H9 (cell line): ENCODE data around the gene CORO7. TPM values are rescaled to one million over a fixed set of nuclear protein-coding genes. Genes with fewer than 3 reads are reported as not detected.

ENCODE experiments used
- DNase-seq: peaks from one replicate; pipeline ENCODE4 v3.0.0-alpha.2; 2017
- H2AFZ ChIP-seq: one replicate; pipeline ENCODE4 v1.6.1; 2013; ENCODE audit warnings: mild to moderate bottlenecking, low read length, control low read depth, moderate library complexity
- H2AK5ac ChIP-seq: 2 replicates; pipeline ENCODE4 v1.6.1; 2013; ENCODE audit warnings: low read length, control low read depth, mixed read lengths; ENCODE audit not compliant: insufficient read length
- H2BK120ac ChIP-seq: one replicate; pipeline ENCODE4 v1.6.1; 2013; ENCODE audit warnings: low read depth, mild to moderate bottlenecking, low read length, control low read depth, inconsistent platforms; ENCODE audit not compliant: poor library complexity, severe bottlenecking
- H2BK12ac ChIP-seq: 2 replicates; pipeline ENCODE4 v1.6.1; 2013; ENCODE audit warnings: low read length, control low read depth, mixed read lengths, low read depth; ENCODE audit not compliant: insufficient read length
- H2BK15ac ChIP-seq: 2 replicates; pipeline ENCODE4 v1.6.1; 2013; ENCODE audit warnings: low read depth, low read length, control low read depth
- H2BK20ac ChIP-seq: one replicate; pipeline ENCODE4 v1.6.1; 2013; ENCODE audit warnings: low read depth, mild to moderate bottlenecking, low read length, control low read depth, inconsistent platforms; ENCODE audit not compliant: poor library complexity, severe bottlenecking
- H2BK5ac ChIP-seq: 2 replicates; pipeline ENCODE4 v1.6.1; 2013; ENCODE audit warnings: low read length, control low read depth, mixed read lengths; ENCODE audit not compliant: insufficient read length
- H3K14ac ChIP-seq: 2 replicates; pipeline ENCODE4 v1.6.1; 2013; ENCODE audit warnings: low read length, control low read depth; ENCODE audit not compliant: insufficient read depth
- H3K18ac ChIP-seq: 2 replicates; pipeline ENCODE4 v1.6.1; 2013; ENCODE audit warnings: low read depth, mild to moderate bottlenecking, mixed read lengths, low read length, control low read depth; ENCODE audit not compliant: insufficient read length
- H3K23ac ChIP-seq: 2 replicates; pipeline ENCODE4 v1.6.1; 2013; ENCODE audit warnings: low read length, control low read depth, mixed read lengths, low read depth; ENCODE audit not compliant: insufficient read length
- H3K23me2 ChIP-seq: 2 replicates; pipeline ENCODE4 v1.6.1; 2013; ENCODE audit warnings: low read depth, mild to moderate bottlenecking, mixed read lengths, low read length, control low read depth; ENCODE audit not compliant: insufficient read length, poor library complexity, severe bottlenecking
- H3K27ac ChIP-seq: 2 replicates; pipeline ENCODE4 v1.5.1; 2013; ENCODE audit warnings: low read length, control low read depth, mixed read lengths, low read depth; ENCODE audit not compliant: insufficient read length
- H3K27me3 ChIP-seq: 2 replicates; pipeline ENCODE4 v1.6.1; 2013; ENCODE audit warnings: low read length, control low read depth, inconsistent platforms; ENCODE audit not compliant: insufficient read depth
- H3K4ac ChIP-seq: 2 replicates; pipeline ENCODE4 v1.6.1; 2013; ENCODE audit warnings: low read depth, mild to moderate bottlenecking, control low read depth, inconsistent platforms, low read length, moderate library complexity
- H3K4me1 ChIP-seq: 2 replicates; pipeline ENCODE4 v1.6.1; 2013; ENCODE audit warnings: low read length, control low read depth, inconsistent platforms; ENCODE audit not compliant: insufficient read depth
- H3K4me2 ChIP-seq: 2 replicates; pipeline ENCODE4 v1.6.1; 2013; ENCODE audit warnings: low read length, control low read depth, mixed read lengths; ENCODE audit not compliant: insufficient read length, insufficient read depth
- H3K56ac ChIP-seq: 2 replicates; pipeline ENCODE4 v1.6.1; 2013; ENCODE audit warnings: low read depth, mild to moderate bottlenecking, mixed read lengths, low read length, control low read depth; ENCODE audit not compliant: insufficient read length
- H3K79me1 ChIP-seq: 2 replicates; pipeline ENCODE4 v1.6.1; 2013; ENCODE audit warnings: low read depth, mild to moderate bottlenecking, moderate library complexity, low read length, control low read depth, inconsistent platforms; ENCODE audit not compliant: insufficient read depth, poor library complexity, severe bottlenecking
- H3K79me2 ChIP-seq: 2 replicates; pipeline ENCODE4 v1.6.1; 2013; ENCODE audit warnings: low read length, control low read depth, inconsistent platforms; ENCODE audit not compliant: insufficient read depth
- H3K9ac ChIP-seq: 2 replicates; pipeline ENCODE4 v1.6.1; 2013; ENCODE audit warnings: low read length, control low read depth, mixed read lengths; ENCODE audit not compliant: insufficient read length; ENCODE audit errors: extremely low read depth
- H3K9me3 ChIP-seq: one replicate; pipeline ENCODE4 v1.6.1; 2013; ENCODE audit warnings: low read depth, low read length, inconsistent platforms; ENCODE audit not compliant: control insufficient read depth
- H3T11ph ChIP-seq: one replicate; pipeline ENCODE4 v1.6.1; 2013; ENCODE audit warnings: mild to moderate bottlenecking, low read length, control low read depth, inconsistent platforms
- H4K20me1 ChIP-seq: one replicate; pipeline ENCODE4 v1.6.1; 2013; ENCODE audit not compliant: control insufficient read depth, insufficient read length, insufficient read depth
- H4K5ac ChIP-seq: 2 replicates; pipeline ENCODE4 v1.6.1; 2013; ENCODE audit warnings: low read depth, mild to moderate bottlenecking, mixed read lengths, low read length, control low read depth; ENCODE audit not compliant: insufficient read length
- H4K8ac ChIP-seq: replicated peaks from 2 replicates; pipeline ENCODE4 v1.6.1; 2013; ENCODE audit warnings: low read length, control low read depth, mixed read lengths, low read depth; ENCODE audit not compliant: insufficient read length
- H4K91ac ChIP-seq: 2 replicates; pipeline ENCODE4 v1.6.1; 2013; ENCODE audit warnings: low read depth, mild to moderate bottlenecking, moderate library complexity, mixed read lengths, low read length, control low read depth; ENCODE audit not compliant: insufficient read length
- H3K27ac Mint-ChIP-seq, 3 experiments: 2 replicates in 2 of 3; 3 replicates in 1 of 3; pipeline ENCODE4 v1.8.0; 2020 to 2021; ENCODE audit warnings: mixed read lengths in 3 of 3, mild to moderate bottlenecking in 1 of 3, moderate library complexity in 1 of 3
- H3K27me3 Mint-ChIP-seq: 2 replicates; pipeline ENCODE4 v1.8.0; 2021; ENCODE audit warnings: low read depth, mild to moderate bottlenecking, moderate library complexity, mixed read lengths
- H3K36me3 Mint-ChIP-seq, 3 experiments: 2 replicates in 2 of 3; 3 replicates in 1 of 3; pipeline ENCODE4 v1.8.0; 2020 to 2021; ENCODE audit warnings: low read depth in 3 of 3, mixed read lengths in 3 of 3; ENCODE audit not compliant: insufficient read depth in 1 of 3
- H3K4me1 Mint-ChIP-seq, 2 experiments: 2 replicates each; pipeline ENCODE4 v1.8.0; 2020; ENCODE audit warnings: mixed read lengths in 2 of 2
- H3K4me3 Mint-ChIP-seq, 2 experiments: 2 replicates in 1 of 2; 3 replicates in 1 of 2; pipeline ENCODE4 v1.8.0; 2020 to 2021; ENCODE audit warnings: mild to moderate bottlenecking in 2 of 2, mixed read lengths in 2 of 2, moderate library complexity in 1 of 2
- H3K9me3 Mint-ChIP-seq, 2 experiments: 2 replicates in 1 of 2; 3 replicates in 1 of 2; pipeline ENCODE4 v1.8.0; 2020; ENCODE audit warnings: mild to moderate bottlenecking in 2 of 2, mixed read lengths in 2 of 2, moderate library complexity in 1 of 2
- WGBS: extraction: QIAGEN DNeasy Blood & Tissue Kit; methylation state at CpG from one replicate; pipeline ENCODE4 v1.1.7; 2013; ENCODE audit warnings: missing lambda C conversion rate, low lambda C conversion rate, mixed read lengths; ENCODE audit not compliant: insufficient read length; ENCODE audit errors: extremely low coverage; 5-methylcytosine and 5-hydroxymethylcytosine counted together
- total RNA-seq: library from RNA; stranded (reverse); gene quantifications from 2 replicates; pipeline ENCODE4 v1.2.1, GENCODE V29; 2021
- TF ChIP-seq, protein P1 (sequence below): fragments of 200-600 bp; sonication (generic); conservative IDR thresholded peaks from 3 replicates; pipeline ENCODE4 v1.8.0; 2021; ENCODE audit warnings: antibody characterized with exemption, mild to moderate bottlenecking

Gene CORO7
- total RNA-seq, 1 experiment from 2014 or later = 38.4 TPM

DNA sequence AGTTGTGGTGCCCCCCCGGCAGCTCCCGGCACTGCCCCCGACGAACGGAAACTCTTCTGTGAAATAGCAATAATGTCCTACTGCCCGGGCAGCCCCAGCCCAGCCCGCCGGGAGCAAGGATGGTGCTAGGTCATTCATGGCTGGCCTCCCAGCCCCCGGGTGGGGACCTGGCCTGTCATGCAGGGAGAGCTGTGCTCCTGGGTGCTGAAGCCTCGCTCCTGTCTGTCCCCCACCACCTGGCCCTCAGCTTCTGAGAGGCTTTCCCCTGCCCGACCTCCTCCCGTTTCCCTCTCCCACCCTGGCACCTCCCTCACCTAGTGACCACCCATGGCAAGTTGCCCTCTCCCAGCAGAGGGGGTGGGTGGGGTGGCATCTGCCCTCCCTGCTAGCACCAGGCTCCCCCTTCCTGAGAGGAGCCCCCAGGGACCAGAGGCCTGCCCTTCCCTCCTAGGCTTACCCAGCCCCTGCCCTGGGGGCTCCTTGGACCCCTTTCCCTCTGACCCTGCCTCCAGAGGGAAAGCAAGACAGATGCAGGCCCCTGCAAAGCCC lies 78.8 kb downstream of the CORO7 start:
- Histone ChIP-seq H2BK15ac (no peak overlapping the region), H3K18ac (no peak overlapping the region), H3K23ac (no peak overlapping the region), H3K9ac (no peak overlapping the region), H2BK12ac (no peak overlapping the region), H4K8ac (no peak overlapping the region), H2BK5ac (no peak overlapping the region), H3K4ac (no peak overlapping the region), H2AK5ac (no peak overlapping the region), H3K27me3 (no peaks in the 10 kb centered on the region), H2BK120ac (no peak overlapping the region), H3K14ac (no peak overlapping the region; the same call in 1 of the 2 replicates), H2AFZ (no peak overlapping the region), H3K4me1 (no peaks in the 10 kb centered on the region), H4K20me1 (no peaks in the 10 kb centered on the region), H3K79me2 (no peaks in the 10 kb centered on the region), H3K56ac (no peak overlapping the region), H2BK20ac (no peak overlapping the region), H3K9me3 (no peaks in the 10 kb centered on the region), H3K79me1 (no peaks in the 10 kb centered on the region), H3K27ac (no peak overlapping the region), H4K5ac (no peak overlapping the region), H3K4me2 (no peak overlapping the region), H3K23me2 (no peaks in the 10 kb centered on the region), H3T11ph (no peak overlapping the region), H4K91ac (no peak overlapping the region)
- DNase-seq = no peak
- no peaks in the 10 kb centered on the region for H3K4me1 Mint-ChIP-seq
- WGBS = no CpG with 5 or more reads among the region's 12 CpGs
- no peaks in the 10 kb centered on the region for H3K27me3 Mint-ChIP-seq
- no peak overlapping the region for H3K4me3 Mint-ChIP-seq
- H3K27ac Mint-ChIP-seq = peak overlapping the region in 1 of 3 experiments; percentile 62; a peak in 1 of 7 replicates
- TF ChIP-seq, protein P1, sequence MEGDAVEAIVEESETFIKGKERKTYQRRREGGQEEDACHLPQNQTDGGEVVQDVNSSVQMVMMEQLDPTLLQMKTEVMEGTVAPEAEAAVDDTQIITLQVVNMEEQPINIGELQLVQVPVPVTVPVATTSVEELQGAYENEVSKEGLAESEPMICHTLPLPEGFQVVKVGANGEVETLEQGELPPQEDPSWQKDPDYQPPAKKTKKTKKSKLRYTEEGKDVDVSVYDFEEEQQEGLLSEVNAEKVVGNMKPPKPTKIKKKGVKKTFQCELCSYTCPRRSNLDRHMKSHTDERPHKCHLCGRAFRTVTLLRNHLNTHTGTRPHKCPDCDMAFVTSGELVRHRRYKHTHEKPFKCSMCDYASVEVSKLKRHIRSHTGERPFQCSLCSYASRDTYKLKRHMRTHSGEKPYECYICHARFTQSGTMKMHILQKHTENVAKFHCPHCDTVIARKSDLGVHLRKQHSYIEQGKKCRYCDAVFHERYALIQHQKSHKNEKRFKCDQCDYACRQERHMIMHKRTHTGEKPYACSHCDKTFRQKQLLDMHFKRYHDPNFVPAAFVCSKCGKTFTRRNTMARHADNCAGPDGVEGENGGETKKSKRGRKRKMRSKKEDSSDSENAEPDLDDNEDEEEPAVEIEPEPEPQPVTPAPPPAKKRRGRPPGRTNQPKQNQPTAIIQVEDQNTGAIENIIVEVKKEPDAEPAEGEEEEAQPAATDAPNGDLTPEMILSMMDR = no peak
- no peaks in the 10 kb centered on the region for H3K9me3 Mint-ChIP-seq
- H3K36me3 Mint-ChIP-seq = peaks cover 5 to 26% (median 15%) of the 10 kb centered on the region in 3 experiments; a peak in 6 of 7 replicates
